Neural cell (in vitro differentiated cells): Measurements from ENCODE around the gene SLC23A1. TPM values are rescaled to one million over a fixed set of nuclear protein-coding genes. Genes with fewer than 3 reads are reported as not detected.

ENCODE experiments used
- H2AFZ ChIP-seq: fragments of 200-600, 300-800 bp; sonication (generic), shearing (Covaris generic); 2 replicates; pipeline ENCODE4 v1.6.0; 2014; ENCODE audit warnings: low read depth, mild to moderate bottlenecking, antibody characterized with exemption, low read length, moderate library complexity
- H3F3A ChIP-seq: fragments of 200-600 bp; shearing (Covaris generic); 2 replicates; pipeline ENCODE4 v1.6.1; 2016; ENCODE audit warnings: mild to moderate bottlenecking, moderate library complexity, mixed read lengths, antibody characterized with exemption, low read length; ENCODE audit not compliant: insufficient read depth, poor library complexity, severe bottlenecking
- H3K27ac ChIP-seq: fragments of 200-600, 300-800 bp; sonication (generic), shearing (Covaris generic); 2 replicates; pipeline ENCODE4 v1.5.1; 2014; ENCODE audit warnings: mild to moderate bottlenecking, low read length, moderate library complexity
- H3K27me3 ChIP-seq: fragments of 300-800, 200-600 bp; sonication (generic), shearing (Covaris generic); 2 replicates; pipeline ENCODE4 v1.6.0; 2014; ENCODE audit warnings: mild to moderate bottlenecking, low read depth, low read length, moderate library complexity; ENCODE audit not compliant: insufficient read depth
- H3K36me3 ChIP-seq: fragments of 300-800, 200-600 bp; sonication (generic), shearing (Covaris generic); 2 replicates; pipeline ENCODE4 v1.5.1; 2014; ENCODE audit warnings: mild to moderate bottlenecking, antibody characterized with exemption, low read length, moderate library complexity; ENCODE audit not compliant: insufficient read depth
- H3K4me2 ChIP-seq: fragments of 300-800, 200-600 bp; sonication (generic), shearing (Covaris generic); 2 replicates; pipeline ENCODE4 v1.6.0; 2014; ENCODE audit warnings: mild to moderate bottlenecking, low read length
- H3K4me3 ChIP-seq: fragments of 300-800, 200-600 bp; sonication (generic), shearing (Covaris generic); 2 replicates; pipeline ENCODE4 v1.5.1; 2014; ENCODE audit warnings: mild to moderate bottlenecking, low read length, moderate library complexity
- H3K79me2 ChIP-seq: fragments of 200-600 bp; shearing (Covaris generic); replicated peaks from 2 replicates; pipeline ENCODE4 v1.6.0; 2014; ENCODE audit warnings: mild to moderate bottlenecking, low read length, moderate library complexity; ENCODE audit not compliant: insufficient read depth
- H3K9ac ChIP-seq: fragments of 300-800, 200-600 bp; sonication (generic), shearing (Covaris generic); 2 replicates; pipeline ENCODE4 v1.6.1; 2016; ENCODE audit warnings: mild to moderate bottlenecking, low read length, mixed read lengths
- H3K9me2 ChIP-seq: fragments of 200-600 bp; shearing (Covaris generic); 2 replicates; pipeline ENCODE4 v1.6.1; 2016; ENCODE audit warnings: mild to moderate bottlenecking, low read length, mixed read lengths; ENCODE audit not compliant: insufficient read depth
- H3K9me3 ChIP-seq: fragments of 200-600, 300-800 bp; sonication (generic), shearing (Covaris generic); 2 replicates; pipeline ENCODE4 v1.6.1; 2016; ENCODE audit warnings: mild to moderate bottlenecking, mixed run types, low read length, moderate library complexity, mixed read lengths
- H4K20me1 ChIP-seq: fragments of 200-600 bp; shearing (Covaris generic); 2 replicates; pipeline ENCODE4 v1.6.1; 2016; ENCODE audit warnings: mild to moderate bottlenecking, mixed run types; ENCODE audit not compliant: insufficient read depth
- CTCF ChIP-seq: fragments of 450-650 bp; IDR thresholded peaks from 2 replicates; pipeline ENCODE4 v1.5.1; 2014; ENCODE audit warnings: antibody characterized with exemption, mild to moderate bottlenecking, moderate library complexity; ENCODE audit not compliant: poor library complexity, severe bottlenecking
- EP300 ChIP-seq: fragments of 450-650 bp; conservative IDR thresholded peaks from 2 replicates; pipeline ENCODE4 v1.6.1; 2014; ENCODE audit warnings: antibody characterized with exemption, mild to moderate bottlenecking, moderate library complexity; ENCODE audit not compliant: poor library complexity, severe bottlenecking
- EZH2 ChIP-seq: fragments of 200-600, 300-800 bp; shearing (Covaris generic), sonication (generic); IDR thresholded peaks from 2 replicates; pipeline ENCODE4 v1.6.1; 2014; ENCODE audit warnings: antibody characterized with exemption, low read length, borderline replicate concordance, mild to moderate bottlenecking; ENCODE audit not compliant: insufficient read depth, poor library complexity, severe bottlenecking
- MXI1 ChIP-seq: fragments of 450-650 bp; conservative IDR thresholded peaks from 2 replicates; pipeline ENCODE4 v1.6.1; 2014; ENCODE audit warnings: antibody characterized with exemption, mild to moderate bottlenecking; ENCODE audit not compliant: poor library complexity, severe bottlenecking
- POLR2AphosphoS5 ChIP-seq: IDR thresholded peaks from 2 replicates; pipeline ENCODE4 v1.6.1; 2012
- RAD21 ChIP-seq: fragments of 450-650 bp; conservative IDR thresholded peaks from 2 replicates; pipeline ENCODE4 v1.6.1; 2014; ENCODE audit warnings: antibody characterized with exemption, mild to moderate bottlenecking, moderate library complexity
- REST ChIP-seq: IDR thresholded peaks from 2 replicates; pipeline ENCODE4 v1.6.1; 2012; ENCODE audit warnings: borderline replicate concordance
- SMC3 ChIP-seq: fragments of 450-650 bp; conservative IDR thresholded peaks from 2 replicates; pipeline ENCODE4 v1.6.1; 2014; ENCODE audit warnings: antibody characterized with exemption, mild to moderate bottlenecking, moderate library complexity; ENCODE audit not compliant: poor library complexity
- TAF1 ChIP-seq: IDR thresholded peaks from 2 replicates; pipeline ENCODE4 v1.6.1; 2012; ENCODE audit warnings: low read depth
- polyA plus RNA-seq: library from polyadenylated mRNA; depleted of rRNA; stranded (reverse); fragments of >200 nt; gene quantifications from 2 replicates; pipeline ENCODE4 v1.2.3, GENCODE V29; 2014

The SLC23A1 gene
- polyA plus RNA-seq, 1 donor from 2014 or later = not detected

- Histone ChIP-seq H4K20me1 (no peaks in the 10 kb centered on the region), H3K9ac (no peak overlapping the region), H3K36me3 (no peaks in the 10 kb centered on the region), H3K9me3 (no peaks in the 10 kb centered on the region), H3K4me3 (no peak overlapping the region), H3K79me2 (no peaks in the 10 kb centered on the region), H3K4me2 (no peak overlapping the region), H2AFZ (no peak overlapping the region), H3K9me2 (no peaks in the 10 kb centered on the region), H3K27me3 (no peaks in the 10 kb centered on the region), H3K27ac (no peak overlapping the region), H3F3A (no peaks in the 10 kb centered on the region)
- TF ChIP-seq EP300 (no peak), EZH2 (no peak), CTCF (no peak), POLR2AphosphoS5 (no peak), MXI1 (no peak), TAF1 (no peak), REST (no peak), RAD21 (no peak), SMC3 (no peak)
Measured at GRCh38 chr5:139408191-139408590, 25.1 kb upstream of the SLC23A1 start.

GRCh38 chr5:139407517-139407916 lies 24.4 kb upstream of the SLC23A1 start:
- H3K27me3 ChIP-seq = no peaks in the 10 kb centered on the region
- no peak overlapping the region for H3K4me3 ChIP-seq
- no peaks in the 10 kb centered on the region for H3F3A ChIP-seq
- H3K4me2 ChIP-seq = no peak overlapping the region
- no peak for TF ChIP-seq TAF1
- no peak for TF ChIP-seq EZH2
- no peak for TF ChIP-seq SMC3
- TF ChIP-seq EP300 = no peak
- no peak for TF ChIP-seq RAD21
- TF ChIP-seq MXI1 = no peak
- no peak for TF ChIP-seq POLR2AphosphoS5
- TF ChIP-seq REST = no peak
- TF ChIP-seq CTCF = no peak
- no peaks in the 10 kb centered on the region for H4K20me1 ChIP-seq
- H3K9me2 ChIP-seq = no peaks in the 10 kb centered on the region
- H3K27ac ChIP-seq = no peak overlapping the region
- H3K9me3 ChIP-seq = no peaks in the 10 kb centered on the region
- no peaks in the 10 kb centered on the region for H3K36me3 ChIP-seq
- H2AFZ ChIP-seq = no peak overlapping the region
- no peaks in the 10 kb centered on the region for H3K79me2 ChIP-seq
- no peak overlapping the region for H3K9ac ChIP-seq
